Activated T-cell treated with anti-CD3 and anti-CD28 coated beads, Interleukin-2, amount 50 U/mL, for 4 hours (primary cell): ENCODE data around the gene CPTP. TPM values are rescaled to one million over a fixed set of nuclear protein-coding genes. Genes with fewer than 3 reads are reported as not detected.
"Not testable (repeated sequence)": the region's sequence is repeated elsewhere in the genome, so short reads cannot be mapped to it uniquely, and the experiment has no call there.

ENCODE experiments used
- ATAC-seq, 2 donors: fragments of 200-7000 bp; cut with Tn5 transposase; one replicate each; pipeline ENCODE4 v1.10.0; 2021
- DNase-seq: peaks from one replicate; pipeline ENCODE4 v3.0.0-alpha.2; 2020
- H3K27me3 Mint-ChIP-seq: one replicate; pipeline ENCODE4 v1.8.0; 2021; ENCODE audit warnings: low read depth, mixed read lengths
- H3K36me3 Mint-ChIP-seq: one replicate; pipeline ENCODE4 v1.8.0; 2022; ENCODE audit warnings: mixed read lengths; ENCODE audit not compliant: insufficient read depth
- H3K4me1 Mint-ChIP-seq: one replicate; pipeline ENCODE4 v1.8.0; 2021; ENCODE audit warnings: low read depth, mixed read lengths
- H3K4me3 Mint-ChIP-seq: one replicate; pipeline ENCODE4 v1.8.0; 2021; ENCODE audit warnings: mild to moderate bottlenecking, moderate library complexity, mixed read lengths
- H3K9me3 Mint-ChIP-seq: one replicate; pipeline ENCODE4 v1.8.0; 2021; ENCODE audit warnings: mixed read lengths
- total RNA-seq, 3 donors: library from RNA; stranded (reverse); gene quantifications; one replicate each; pipeline ENCODE4 v1.2.1, GENCODE V29; 2021

The CPTP gene
- total RNA-seq, 3 donors from 2014 or later = 16.0 to 18.4 (median 18.1) TPM

GRCh38 chr1:1307923-1308755, 16.5 kb upstream of the CPTP start, which contains the start of the genes ACAP3 and PUSL1:
ACAP3 (minus strand) TSS chr1:1307930; CDS start chr1:1307815, 115 bp downstream.
PUSL1 (plus strand) TSS chr1:1308597; CDS start chr1:1308644, 47 bp downstream.
- H3K9me3 Mint-ChIP-seq = no peaks in the 10 kb centered on the region
- peak; percentile 85 for DNase-seq
- H3K4me3 Mint-ChIP-seq = peak within 1 kb of the TSS; percentile 83
- ATAC-seq = peak; percentile 76 to 78
- no peaks in the 10 kb centered on the region for H3K27me3 Mint-ChIP-seq
- peaks cover 22% of the 10 kb centered on the region for H3K4me1 Mint-ChIP-seq
- no peaks in the 10 kb centered on the region for H3K36me3 Mint-ChIP-seq

- no peak for ATAC-seq
- DNase-seq = no peak
These were observed 15.8 kb upstream of the CPTP start for GRCh38 chr1:1308756-1309250.

GRCh38 chr1:1309251-1310108, 15.1 kb upstream of the CPTP start:
- no peak for DNase-seq
- peak overlapping the region; percentile 79 for H3K4me3 Mint-ChIP-seq
- H3K27me3 Mint-ChIP-seq = no peaks in the 10 kb centered on the region
- H3K4me1 Mint-ChIP-seq = peaks cover 21% of the 10 kb centered on the region
- ATAC-seq = no peak
- no peaks in the 10 kb centered on the region for H3K9me3 Mint-ChIP-seq
- peaks cover 5% of the 10 kb centered on the region for H3K36me3 Mint-ChIP-seq

More at GRCh38 chr1:1308756-1309250, 15.8 kb upstream of the CPTP start:
- Mint-ChIP-seq H3K27me3 (no peaks in the 10 kb centered on the region), H3K4me3 (peak overlapping the region; percentile 83), H3K36me3 (peaks cover 5% of the 10 kb centered on the region), H3K4me1 (peaks cover 22% of the 10 kb centered on the region), H3K9me3 (no peaks in the 10 kb centered on the region)

- Mint-ChIP-seq H3K4me3 (peak overlapping the region; percentile 79), H3K36me3 (peaks cover 8% of the 10 kb centered on the region), H3K9me3 (no peaks in the 10 kb centered on the region), H3K4me1 (peaks cover 19% of the 10 kb centered on the region), H3K27me3 (no peaks in the 10 kb centered on the region)
- ATAC-seq (no peak), DNase-seq (no peak)
These were observed 14.6 kb upstream of the CPTP start for GRCh38 chr1:1310109-1310385.

GRCh38 chr1:1310476-1311053, 14.0 kb upstream of the CPTP start:
- no peak for DNase-seq
- ATAC-seq = no peak

GRCh38 chr1:1311107-1312104, 13.2 kb upstream of the CPTP start:
- H3K36me3 Mint-ChIP-seq = peaks cover 8% of the 10 kb centered on the region
- ATAC-seq (no peak), DNase-seq (no peak)
- no peaks in the 10 kb centered on the region for H3K9me3 Mint-ChIP-seq
- H3K27me3 Mint-ChIP-seq = no peaks in the 10 kb centered on the region
- H3K4me3 Mint-ChIP-seq = no peak overlapping the region
- peaks cover 8% of the 10 kb centered on the region for H3K4me1 Mint-ChIP-seq

More at GRCh38 chr1:1310476-1311053, 14.0 kb upstream of the CPTP start:
- Mint-ChIP-seq H3K27me3 (no peaks in the 10 kb centered on the region), H3K9me3 (no peaks in the 10 kb centered on the region), H3K4me3 (peak overlapping the region; percentile 79), H3K4me1 (peaks cover 16% of the 10 kb centered on the region), H3K36me3 (peaks cover 8% of the 10 kb centered on the region)

- Mint-ChIP-seq H3K9me3 (no peaks in the 10 kb centered on the region), H3K36me3 (peaks cover 13% of the 10 kb centered on the region), H3K4me1 (no peaks in the 10 kb centered on the region), H3K4me3 (no peak overlapping the region), H3K27me3 (no peaks in the 10 kb centered on the region)
- DNase-seq (no peak), ATAC-seq (no peak)
These were observed 11.9 kb upstream of the CPTP start for GRCh38 chr1:1312450-1313314.

GRCh38 chr1:1313500-1314236, 10.9 kb upstream of the CPTP start:
- no peaks in the 10 kb centered on the region for H3K27me3 Mint-ChIP-seq
- no peak for ATAC-seq
- no peak overlapping the region for H3K4me3 Mint-ChIP-seq
- peaks cover 13% of the 10 kb centered on the region for H3K36me3 Mint-ChIP-seq
- no peaks in the 10 kb centered on the region for H3K9me3 Mint-ChIP-seq
- no peaks in the 10 kb centered on the region for H3K4me1 Mint-ChIP-seq
- DNase-seq = no peak

GRCh38 chr1:1314237-1314586, 10.4 kb upstream of the CPTP start:
- H3K36me3 Mint-ChIP-seq = peaks cover 13% of the 10 kb centered on the region

GRCh38 chr1:1314678-1315335, 9.8 kb upstream of the CPTP start:
- Mint-ChIP-seq H3K36me3 (peaks cover 13% of the 10 kb centered on the region), H3K27me3 (no peaks in the 10 kb centered on the region), H3K9me3 (no peaks in the 10 kb centered on the region), H3K4me1 (no peaks in the 10 kb centered on the region), H3K4me3 (no peak overlapping the region)
- no peak for DNase-seq
- no peak for ATAC-seq

More at GRCh38 chr1:1314237-1314586, 10.4 kb upstream of the CPTP start:
- no peaks in the 10 kb centered on the region for H3K9me3 Mint-ChIP-seq
- no peak for DNase-seq
- no peaks in the 10 kb centered on the region for H3K27me3 Mint-ChIP-seq
- no peak for ATAC-seq
- H3K4me1 Mint-ChIP-seq = no peaks in the 10 kb centered on the region
- no peak overlapping the region for H3K4me3 Mint-ChIP-seq

GRCh38 chr1:1315435-1315954, 9.1 kb upstream of the CPTP start:
- DNase-seq (no peak), ATAC-seq (no peak)
- H3K27me3 Mint-ChIP-seq = no peaks in the 10 kb centered on the region
- H3K4me1 Mint-ChIP-seq = no peaks in the 10 kb centered on the region
- H3K4me3 Mint-ChIP-seq = no peak overlapping the region
- H3K9me3 Mint-ChIP-seq = no peaks in the 10 kb centered on the region
- peaks cover 13% of the 10 kb centered on the region for H3K36me3 Mint-ChIP-seq

GRCh38 chr1:1316199-1316598, 8.4 kb upstream of the CPTP start:
- not testable (repeated sequence) for H3K4me3 Mint-ChIP-seq, ATAC-seq, H3K9me3 Mint-ChIP-seq, DNase-seq, H3K4me1 Mint-ChIP-seq, H3K27me3 Mint-ChIP-seq
- peaks cover 13% of the 10 kb centered on the region for H3K36me3 Mint-ChIP-seq
